GM19193 (cell line): ENCODE data around the gene NCAM1.

Experiments used
- POLR2A ChIP-seq: IDR thresholded peaks from 4 replicates; pipeline ENCODE4 v1.6.1; 2011; ENCODE audit not compliant: insufficient read depth, insufficient read length; ENCODE audit errors: extremely low read depth

Gene NCAM1

DNA sequence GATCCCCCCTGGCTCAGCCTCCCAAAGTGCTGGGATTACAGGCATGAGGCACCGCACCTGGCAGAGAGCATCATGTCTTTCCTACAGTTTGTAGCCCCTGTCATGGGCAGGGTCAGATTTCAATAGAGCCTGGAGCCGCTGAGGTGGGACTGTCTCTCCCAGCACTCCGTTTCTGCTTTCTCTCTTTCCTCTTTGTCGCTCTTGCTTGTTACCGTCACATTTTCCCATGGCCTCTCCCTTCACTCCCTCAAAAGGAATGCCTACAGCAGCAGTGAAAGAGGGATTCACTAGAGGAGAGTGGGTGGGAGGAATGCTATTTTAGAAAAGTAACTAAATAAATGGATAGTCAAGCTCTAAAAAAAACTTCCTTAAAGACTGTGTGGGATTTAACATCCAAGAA, 216.5 kb downstream of the NCAM1 start:
- TF ChIP-seq POLR2A: no peak

- no peak for TF ChIP-seq POLR2A
These were observed 217.3 kb downstream of the NCAM1 start for GRCh38 chr11:113178381-113179070.

- no peak for TF ChIP-seq POLR2A
These were observed 218.0 kb downstream of the NCAM1 start for GRCh38 chr11:113179181-113179704.

DNA sequence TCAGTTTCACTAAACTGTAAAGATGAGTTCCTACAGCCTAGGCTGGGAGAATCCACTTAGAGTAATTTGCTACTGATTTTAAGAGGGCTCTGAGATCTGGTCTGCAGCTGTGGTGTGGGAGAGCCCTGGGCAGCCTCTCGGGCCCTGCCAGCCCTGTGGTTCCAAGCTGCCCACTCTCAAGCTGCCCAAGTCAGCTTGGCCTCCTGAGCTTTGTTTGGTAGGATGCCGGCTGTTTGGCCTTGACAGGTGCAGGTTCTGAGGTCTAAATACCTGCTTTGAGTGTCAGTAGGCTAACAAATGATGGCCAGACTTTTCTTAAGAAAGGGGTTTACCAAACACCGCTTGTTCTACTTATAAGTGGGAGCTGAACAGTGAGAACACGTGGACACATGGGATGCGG, 219.9 kb downstream of the NCAM1 start:
- no peak for TF ChIP-seq POLR2A

DNA sequence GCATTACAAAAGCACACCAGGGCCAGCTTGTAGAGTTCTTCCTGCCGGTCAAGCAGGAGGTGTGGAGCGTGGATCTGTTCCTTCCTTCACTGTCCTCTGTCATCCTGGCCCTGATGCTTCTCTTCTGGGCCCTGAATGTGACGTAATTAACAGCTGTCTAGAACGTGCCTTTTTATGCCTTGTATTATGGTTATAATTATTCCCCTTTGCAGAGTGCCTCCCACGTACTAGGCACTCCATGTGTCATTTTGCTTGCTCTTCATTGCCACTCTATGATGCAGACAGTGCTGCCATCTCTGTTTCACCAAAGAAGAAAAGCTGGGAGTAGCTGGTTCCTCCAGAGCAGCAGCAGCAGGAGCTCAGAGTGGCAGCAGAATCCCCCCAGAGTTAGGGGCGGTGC, 221.1 kb downstream of the NCAM1 start:
- TF ChIP-seq POLR2A: no peak

DNA sequence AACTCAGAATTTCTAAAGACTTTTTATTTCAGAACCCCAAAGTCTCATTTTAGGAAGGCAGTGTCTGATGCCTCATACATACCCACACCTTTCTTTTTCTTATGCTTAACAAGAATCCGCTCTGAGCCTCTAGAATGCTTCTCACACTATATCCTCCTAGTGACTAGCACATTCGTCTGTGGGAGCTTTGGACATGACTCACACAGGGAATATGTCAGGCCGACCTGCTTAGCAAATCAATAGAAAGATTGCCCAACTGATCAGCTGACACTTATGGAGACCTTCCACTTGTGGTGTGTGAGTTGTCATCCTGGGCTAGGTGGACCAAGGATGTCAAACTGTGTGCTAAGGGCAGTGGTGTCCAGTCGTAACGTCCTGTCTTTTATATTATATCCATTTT, 223.3 kb downstream of the NCAM1 start:
- no peak for TF ChIP-seq POLR2A

GRCh38 chr11:113188371-113188834, 227.2 kb downstream of the NCAM1 start:
- TF ChIP-seq POLR2A: no peak

GRCh38 chr11:113189909-113190667, 228.9 kb downstream of the NCAM1 start:
- no peak for TF ChIP-seq POLR2A

- TF ChIP-seq POLR2A: no peak
These were observed 231.1 kb downstream of the NCAM1 start for GRCh38 chr11:113192121-113192925.

DNA sequence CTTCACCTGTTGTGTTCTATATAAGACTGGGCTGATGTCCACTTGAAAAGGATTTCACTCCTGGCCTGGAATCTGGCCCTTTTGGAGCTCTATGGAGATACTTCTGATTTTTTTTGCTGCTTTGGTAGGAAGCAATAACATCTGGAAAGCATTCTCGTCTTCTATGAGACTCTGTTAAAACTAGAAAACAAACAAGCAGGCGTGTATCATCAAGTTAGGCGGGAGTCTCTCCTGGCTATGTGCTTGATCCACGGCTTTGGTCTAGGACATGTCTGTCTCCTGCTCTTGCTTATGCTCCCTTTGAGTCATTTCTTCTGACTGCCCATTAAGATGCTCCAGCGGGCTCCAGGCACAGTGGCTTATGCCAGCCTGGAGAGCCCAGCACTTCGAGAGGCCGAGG, 231.8 kb downstream of the NCAM1 start:
- no peak for TF ChIP-seq POLR2A

DNA sequence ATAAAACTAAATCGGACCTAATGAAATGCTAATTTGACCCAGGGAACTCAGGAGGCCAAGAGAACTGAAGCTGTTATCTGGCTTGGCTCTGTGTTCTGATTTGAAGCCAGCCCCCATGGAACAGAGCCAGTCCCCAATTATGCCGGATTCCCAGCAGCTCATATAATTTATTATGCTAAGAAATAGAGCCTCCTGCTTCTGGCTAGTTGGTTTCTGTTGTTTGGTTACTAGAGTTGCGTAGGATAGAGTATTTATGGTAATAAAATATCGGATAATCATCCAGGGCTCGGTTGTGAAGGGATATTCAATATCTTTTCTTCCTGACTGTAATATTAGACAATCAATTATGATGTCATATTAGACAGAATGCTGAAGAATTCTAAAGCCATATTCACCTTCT, 232.7 kb downstream of the NCAM1 start:
- no peak for TF ChIP-seq POLR2A

- TF ChIP-seq POLR2A: no peak
These were observed 234.5 kb downstream of the NCAM1 start for GRCh38 chr11:113195728-113196127.

DNA sequence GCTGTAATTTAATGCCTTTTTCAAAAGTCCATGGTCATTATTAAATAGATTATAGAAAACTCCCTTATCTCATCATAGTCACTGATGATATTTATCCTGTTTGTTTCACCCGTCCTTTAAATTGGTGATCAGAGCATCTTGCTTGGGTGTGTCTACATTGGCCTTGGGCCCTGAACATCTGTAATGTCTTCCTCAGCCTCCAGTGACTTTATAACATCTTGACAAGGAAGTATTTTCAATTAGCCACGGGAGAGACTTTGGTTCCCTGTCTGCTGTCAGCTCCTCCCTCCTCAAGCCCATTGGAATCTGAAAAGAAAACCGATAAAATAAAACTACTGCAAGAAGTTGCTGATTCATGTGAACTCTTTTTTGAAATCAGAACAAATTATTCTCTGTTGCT, 236.2 kb downstream of the NCAM1 start:
- no peak for TF ChIP-seq POLR2A

DNA sequence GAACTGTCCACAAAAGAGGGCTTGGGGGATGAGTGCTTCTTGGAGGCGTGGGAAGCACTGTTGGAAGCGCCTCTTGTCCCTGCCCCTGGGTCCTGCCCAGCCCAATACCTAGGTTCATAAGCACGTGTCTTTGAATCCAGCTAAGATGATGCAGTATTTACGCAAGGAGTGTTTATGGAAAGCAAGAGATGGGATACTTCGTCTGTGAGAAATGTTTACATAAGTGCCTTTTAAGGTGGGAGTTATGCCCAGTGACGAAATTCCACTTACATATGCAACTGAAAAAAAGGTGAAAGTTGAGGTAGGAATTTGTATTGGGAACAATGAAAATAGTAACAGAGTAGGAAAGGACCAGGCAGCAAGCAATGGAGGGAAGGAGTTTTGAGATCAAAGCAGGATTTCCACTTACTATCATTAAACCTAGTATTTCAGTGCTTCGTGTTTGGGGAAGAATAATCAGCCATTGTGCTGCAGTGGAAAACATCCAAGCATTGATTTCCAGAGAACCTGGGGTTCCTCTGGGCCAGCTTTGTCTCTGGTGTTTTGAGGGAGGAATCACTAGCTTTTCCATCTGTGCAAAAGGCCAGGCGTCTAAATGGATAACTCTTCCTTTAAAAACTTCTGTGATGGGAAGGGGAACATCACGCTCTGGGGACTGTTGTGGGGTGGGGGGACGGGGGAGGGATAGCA, 237.9 kb downstream of the NCAM1 start:
- TF ChIP-seq POLR2A: no peak

GRCh38 chr11:113199866-113200265, 238.6 kb downstream of the NCAM1 start:
- TF ChIP-seq POLR2A: no peak

GRCh38 chr11:113201054-113201818, 240.0 kb downstream of the NCAM1 start:
- no peak for TF ChIP-seq POLR2A
